ENCODE measurements around the gene RASGEF1C. TPM values are rescaled to one million over a fixed set of nuclear protein-coding genes. Genes with fewer than 3 reads are reported as not detected.

RASGEF1C gene
- total and polyA plus RNA-seq, 10 of the 15 experiments (the other 5 are each of a cell fraction or from before 2014, with no cell fraction given) = not detected

- no peak for TF ChIP-seq TCF12 (IDR thresholded peaks at IDR 0.05; ENCODE audit: low read depth, low read length)
- TF ChIP-seq BMI1 (IDR thresholded peaks at IDR 0.05; ENCODE audit: borderline replicate concordance) = no peak
- no peak for TF ChIP-seq NR2C2 (IDR thresholded peaks at IDR 0.05; ENCODE audit: borderline replicate concordance, control insufficient read depth, insufficient read length, low read depth)
- no peak for TF ChIP-seq SMC3 (IDR thresholded peaks at IDR 0.05; ENCODE audit: borderline replicate concordance, low read length)
- TF ChIP-seq ZBTB33 (IDR thresholded peaks at IDR 0.05) = no peak
- no peak for TF ChIP-seq HCFC1 (IDR thresholded peaks at IDR 0.05; ENCODE audit: low read length)
- no peak for TF ChIP-seq KDM1A (IDR thresholded peaks at IDR 0.05; ENCODE audit: borderline replicate concordance)
Observed at GRCh38 chr5:180204276-180204819, 4.7 kb downstream of the RASGEF1C start (continued).

- no peaks in the 10 kb centered on the region for H3K4me1 ChIP-seq (ENCODE audit: control insufficient read depth, insufficient read depth, low read length)
- ATAC-seq (peak; percentile 15; the same call in 1 of the 3 replicates), FAIRE-seq (no peak), DNase-seq (ENCODE audit: low read depth, low spot score) (no peak)
- no peaks in the 10 kb centered on the region for H4K20me1 ChIP-seq (ENCODE audit: control insufficient read depth, insufficient read depth)
- ChIA-PET CTCF (interaction anchor here (0.7 to 4.0 kb wide), 3 partner anchors 113 to 858 kb away, joined by 3 to 32 read pairs (median 3); no protein-coding TSS in a partner anchor), RAD21 (ENCODE audit: unreplicated experiment) (interaction anchor here (0.9 to 1.0 kb wide), 2 partner anchors 113 to 126 kb away, joined by 3 to 4 read pairs; no protein-coding TSS in a partner anchor), POLR2A (no interaction called here), SMC1A (ENCODE audit: uncharacterized antibody, unreplicated experiment) (interaction anchor here (1.3 to 4.2 kb wide), 2 partner anchors 90 to 113 kb away, joined by 6 to 15 read pairs; no protein-coding TSS in a partner anchor)
- BruUV-seq (replicated peaks) = no TSS peak
- intact Hi-C loops (cut with micrococcal nuclease; ENCODE audit: unreplicated experiment) (no loop called here), in situ Hi-C loops (cut with MboI) (no loop called here)
- no peak overlapping the region for H3K9ac ChIP-seq (ENCODE audit: control insufficient read depth, insufficient read depth, low read length)
- H3K4me2 ChIP-seq (ENCODE audit: control insufficient read depth, insufficient read depth) = no peak overlapping the region
- H3K79me2 ChIP-seq (ENCODE audit: control insufficient read depth, insufficient read depth, low read length) = no peaks in the 10 kb centered on the region
- H3K27ac ChIP-seq (ENCODE audit: control insufficient read depth, insufficient read depth) = no peak overlapping the region
- H3K9me3 ChIP-seq (replicated peaks; ENCODE audit: control insufficient read depth, insufficient read depth, low read length) = no peaks in the 10 kb centered on the region
- H2AFZ ChIP-seq (ENCODE audit: control insufficient read depth, low read depth, low read length) = no peak overlapping the region
- no peak overlapping the region for H3K4me3 ChIP-seq
- H3K36me3 ChIP-seq (ENCODE audit: control insufficient read depth in 2 of 2, insufficient read depth in 2 of 2, low read length in 1 of 2) = no peaks in the 10 kb centered on the region
- peaks cover 0 to under 1% of the 10 kb centered on the region in 2 experiments; a peak in 2 of 4 replicates for H3K27me3 ChIP-seq (replicated peaks in 1 of 2; ENCODE audit: control insufficient read depth in 2 of 2, insufficient read depth in 2 of 2, low read length in 1 of 2)
- WGBS (ENCODE audit: insufficient coverage, insufficient replicate concordance, low lambda C conversion rate, missing lambda C conversion rate) = 49% methylated on average over 8 of the region's 8 CpGs
- no peak for TF ChIP-seq PML (IDR thresholded peaks at IDR 0.05; ENCODE audit: low read length)
- TF ChIP-seq NR2C2 (IDR thresholded peaks at IDR 0.05; ENCODE audit: borderline replicate concordance, control insufficient read depth, insufficient read length, low read depth) = no peak
- TF ChIP-seq MLLT1 (IDR thresholded peaks at IDR 0.05) = no peak
- no peak for TF ChIP-seq BCL3 (IDR thresholded peaks at IDR 0.05; ENCODE audit: borderline replicate concordance, insufficient read depth, low read depth, low read length, poor library complexity, severe bottlenecking)
- TF ChIP-seq DPF2 (IDR thresholded peaks at IDR 0.05) = no peak
- TF ChIP-seq E2F8 (IDR thresholded peaks at IDR 0.05; ENCODE audit: low read depth, partially characterized antibody) = no peak
- TF ChIP-seq SMAD1 (IDR thresholded peaks at IDR 0.05; ENCODE audit: low read depth, partially characterized antibody) = no peak
- no peak for TF ChIP-seq STAT1 (conservative IDR thresholded peaks at IDR 0.05)
- TF ChIP-seq TCF12 (IDR thresholded peaks at IDR 0.05; ENCODE audit: low read depth, low read length) = no peak
Observed at GRCh38 chr5:180202939-180203573, 6.0 kb downstream of the RASGEF1C start.

Measured in GM12878 (cell line).